Subcutaneous adipose tissue (tissue), 4 donors: ENCODE data around the gene ZNF521. TPM values are rescaled to one million over a fixed set of nuclear protein-coding genes. Genes with fewer than 3 reads are reported as not detected.

Source experiments
- total RNA-seq, 4 donors: library from RNA; depleted of rRNA; stranded (reverse); fragments of >200 nt; gene quantifications; one replicate each; pipeline ENCODE4 v1.1.0, GENCODE V29; 2016
- TF ChIP-seq, protein P1 (sequence below): fragments of 450-650 bp; IDR thresholded peaks from one replicate; pipeline ENCODE4 v1.5.1; 2016; ENCODE audit warnings: low read depth, mild to moderate bottlenecking, control low read depth, antibody characterized with exemption, moderate library complexity

Gene ZNF521
- total RNA-seq, 4 donors from 2014 or later = 20.7 to 56.2 (median 37.4) TPM

DNA sequence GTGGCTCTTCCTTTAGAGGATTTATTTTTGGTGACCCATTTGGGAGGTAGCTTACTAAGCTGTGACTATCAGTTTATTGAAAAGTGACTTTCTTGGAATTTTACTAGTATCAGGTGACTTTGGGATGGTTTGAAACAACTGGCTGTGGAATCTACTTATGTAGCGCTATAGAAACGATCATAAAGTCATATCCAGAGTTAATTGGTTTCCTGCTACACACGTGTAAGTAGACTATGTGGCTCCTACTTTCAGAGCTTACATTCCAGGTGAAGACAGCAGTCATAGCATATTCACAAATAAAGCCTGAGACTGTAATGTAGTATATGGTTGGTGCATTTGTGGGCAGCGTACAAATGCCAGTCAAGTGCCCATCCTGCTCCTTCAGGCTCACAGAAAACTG lies 308.9 kb downstream of the ZNF521 start:
- TF ChIP-seq, protein P1, sequence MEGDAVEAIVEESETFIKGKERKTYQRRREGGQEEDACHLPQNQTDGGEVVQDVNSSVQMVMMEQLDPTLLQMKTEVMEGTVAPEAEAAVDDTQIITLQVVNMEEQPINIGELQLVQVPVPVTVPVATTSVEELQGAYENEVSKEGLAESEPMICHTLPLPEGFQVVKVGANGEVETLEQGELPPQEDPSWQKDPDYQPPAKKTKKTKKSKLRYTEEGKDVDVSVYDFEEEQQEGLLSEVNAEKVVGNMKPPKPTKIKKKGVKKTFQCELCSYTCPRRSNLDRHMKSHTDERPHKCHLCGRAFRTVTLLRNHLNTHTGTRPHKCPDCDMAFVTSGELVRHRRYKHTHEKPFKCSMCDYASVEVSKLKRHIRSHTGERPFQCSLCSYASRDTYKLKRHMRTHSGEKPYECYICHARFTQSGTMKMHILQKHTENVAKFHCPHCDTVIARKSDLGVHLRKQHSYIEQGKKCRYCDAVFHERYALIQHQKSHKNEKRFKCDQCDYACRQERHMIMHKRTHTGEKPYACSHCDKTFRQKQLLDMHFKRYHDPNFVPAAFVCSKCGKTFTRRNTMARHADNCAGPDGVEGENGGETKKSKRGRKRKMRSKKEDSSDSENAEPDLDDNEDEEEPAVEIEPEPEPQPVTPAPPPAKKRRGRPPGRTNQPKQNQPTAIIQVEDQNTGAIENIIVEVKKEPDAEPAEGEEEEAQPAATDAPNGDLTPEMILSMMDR = no peak

DNA sequence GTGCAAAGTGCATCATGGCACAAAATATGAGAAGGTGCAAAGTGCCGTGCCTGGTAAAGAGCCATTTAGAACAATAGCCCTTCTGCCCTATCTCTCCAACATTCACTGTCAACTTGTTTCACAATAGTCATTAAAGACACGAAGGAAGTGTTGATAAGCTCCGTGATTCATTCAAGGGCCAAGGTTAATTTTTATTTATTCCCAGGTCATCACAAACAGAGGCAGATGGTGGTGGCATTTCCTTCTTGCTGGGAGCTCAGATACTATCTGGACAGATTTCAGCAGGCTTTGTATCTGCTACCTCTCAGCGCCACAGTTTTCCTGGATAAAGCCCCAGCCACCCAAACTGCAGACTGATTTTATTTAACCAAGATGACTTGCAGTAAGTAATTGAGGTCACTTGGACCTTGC lies 309.3 kb downstream of the ZNF521 start:
- TF ChIP-seq, protein P1 = no peak

DNA sequence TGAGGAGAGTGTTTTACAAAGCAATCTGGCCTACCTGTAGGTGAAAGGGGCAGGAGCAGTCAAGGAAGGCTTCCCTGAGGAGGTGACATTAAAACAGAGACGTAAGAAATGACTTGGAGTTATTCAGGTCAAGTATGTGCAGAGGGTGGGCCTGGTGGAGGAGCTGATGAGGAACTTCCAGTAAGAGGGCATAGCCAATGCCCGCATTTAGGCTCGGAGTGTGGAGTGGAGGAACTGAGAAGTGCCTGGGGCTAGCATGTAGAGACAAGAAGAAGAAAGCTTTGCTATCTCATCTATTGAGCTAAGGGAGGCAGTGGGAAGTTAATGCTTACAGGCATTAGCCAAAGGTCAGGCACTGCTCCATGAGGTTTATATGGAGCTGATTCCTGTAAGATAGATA lies 312.2 kb downstream of the ZNF521 start:
- TF ChIP-seq, protein P1 = no peak

DNA sequence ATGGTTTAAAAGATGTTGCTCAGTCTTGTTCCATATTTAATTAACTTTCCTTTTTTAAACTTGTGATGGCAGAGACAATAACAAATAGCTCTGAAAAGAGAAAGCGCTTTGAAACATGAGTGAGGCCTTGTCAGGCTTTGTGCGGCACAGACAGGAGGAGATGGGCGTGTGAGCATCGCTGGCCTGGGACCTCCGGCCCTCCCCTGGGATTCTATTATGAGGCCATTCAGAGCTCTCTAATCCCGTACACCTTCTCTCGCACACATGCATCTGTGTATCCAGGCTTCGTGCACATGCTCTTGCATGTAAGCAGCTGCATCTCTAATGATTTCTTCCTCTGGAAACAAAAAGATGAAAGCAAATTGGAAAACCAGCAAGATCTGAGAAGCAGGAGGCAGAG lies 313.7 kb downstream of the ZNF521 start:
- TF ChIP-seq, protein P1 = no peak

DNA sequence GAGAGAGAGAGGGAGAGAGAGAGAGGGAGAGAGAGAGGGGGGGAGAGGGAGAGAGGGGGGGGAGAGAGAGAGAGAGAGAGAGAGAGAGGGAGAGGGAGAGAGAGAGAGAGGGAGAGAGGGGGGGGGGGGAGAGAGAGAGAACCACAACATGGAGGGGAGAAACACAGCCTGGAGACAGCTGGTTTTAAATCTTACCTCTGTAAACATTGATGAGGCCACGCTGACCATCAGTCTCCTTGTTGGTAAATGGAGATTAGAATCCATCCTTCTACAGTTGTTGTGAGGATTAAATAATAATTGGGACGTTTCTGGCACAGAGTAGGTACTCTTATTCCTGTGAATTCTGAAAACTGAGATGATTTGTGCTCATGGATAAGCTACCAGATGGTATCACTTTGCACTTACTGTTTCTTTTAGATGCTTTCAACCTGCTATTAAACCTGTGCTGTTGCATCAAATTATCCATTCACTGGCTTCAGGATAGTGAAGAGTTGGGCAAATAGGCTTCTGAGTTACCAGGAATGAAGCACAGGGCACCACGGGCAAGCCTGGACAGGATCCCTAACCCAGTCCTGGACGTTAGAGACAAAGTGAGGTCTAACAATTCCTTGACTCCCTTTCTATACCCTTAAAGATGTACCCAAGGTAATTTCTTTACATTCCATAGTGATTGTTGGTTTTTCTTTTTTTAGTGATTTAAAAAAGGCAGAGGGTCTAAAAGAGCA lies 318.1 kb downstream of the ZNF521 start:
- TF ChIP-seq, protein P1 = no peak

DNA sequence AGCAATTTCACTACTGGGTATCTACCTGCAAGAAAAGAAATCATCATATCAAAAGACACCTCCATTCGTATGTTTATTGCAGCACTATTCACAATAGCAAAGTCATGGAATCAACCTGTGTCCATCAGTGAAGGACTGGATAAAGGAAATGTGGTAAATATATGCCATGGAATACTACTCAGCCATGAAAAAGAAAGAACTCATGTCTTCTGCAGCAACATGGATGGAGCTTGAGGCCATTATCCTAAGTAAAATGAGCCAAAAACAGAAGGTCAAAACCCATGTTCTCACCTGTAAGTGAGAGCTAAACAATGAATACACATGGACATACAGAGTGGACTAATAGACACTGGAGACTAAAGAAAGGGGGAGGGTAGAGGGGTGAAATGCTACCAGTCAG lies 322.2 kb downstream of the ZNF521 start:
- TF ChIP-seq, protein P1 = no peak

DNA sequence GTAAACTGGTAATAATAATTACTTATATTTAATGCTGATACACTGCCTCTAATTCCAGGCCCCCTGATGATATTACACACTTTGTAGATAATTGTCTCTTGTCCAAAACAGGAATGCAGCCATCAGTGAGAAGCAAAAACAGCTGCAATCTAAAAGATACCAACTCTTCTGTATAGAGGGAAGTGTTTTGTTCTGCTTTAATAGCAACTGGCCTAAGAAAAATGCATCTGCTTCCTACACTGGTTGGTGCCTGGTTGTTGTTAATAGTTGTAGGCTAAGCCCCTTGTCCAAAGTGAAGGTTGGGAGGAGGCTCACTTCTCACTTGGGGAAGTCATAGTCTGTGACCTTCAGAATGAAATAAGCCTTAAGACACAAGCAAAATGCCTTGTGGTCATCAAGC lies 332.0 kb downstream of the ZNF521 start:
- TF ChIP-seq, protein P1 = no peak
